Hepatocyte (in vitro differentiated cells): Measurements from ENCODE around the gene UBE2Q2. TPM values are rescaled to one million over a fixed set of nuclear protein-coding genes. Genes with fewer than 3 reads are reported as not detected.

Experiments used
- DNase-seq: peaks from one replicate; pipeline ENCODE4 v3.0.0-alpha.2; 2016; ENCODE audit warnings: low spot score
- H2AFZ ChIP-seq: fragments of 200-600 bp; sonication (generic); 2 replicates; pipeline ENCODE4 v1.6.0; 2016; ENCODE audit warnings: antibody characterized with exemption, mild to moderate bottlenecking
- H3K27ac ChIP-seq: fragments of 200-600 bp; sonication (generic); 2 replicates; pipeline ENCODE4 v1.5.1; 2016; ENCODE audit warnings: mild to moderate bottlenecking
- H3K27me3 ChIP-seq: fragments of 200-600 bp; sonication (generic); 2 replicates; pipeline ENCODE4 v1.6.1; 2016
- H3K36me3 ChIP-seq: fragments of 200-600 bp; sonication (generic); replicated peaks from 2 replicates; pipeline ENCODE4 v1.5.1; 2016; ENCODE audit warnings: low read depth; ENCODE audit not compliant: insufficient read depth
- H3K4me1 ChIP-seq: fragments of 200-600 bp; sonication (generic); 2 replicates; pipeline ENCODE4 v1.5.1; 2016; ENCODE audit warnings: mild to moderate bottlenecking, moderate library complexity; ENCODE audit not compliant: insufficient read depth
- H3K4me2 ChIP-seq: fragments of 200-600 bp; sonication (generic); 2 replicates; pipeline ENCODE4 v1.6.0; 2016
- H3K4me3 ChIP-seq: fragments of 200-600 bp; sonication (generic); 2 replicates; pipeline ENCODE4 v1.5.1; 2016; ENCODE audit warnings: mild to moderate bottlenecking
- H3K79me2 ChIP-seq: fragments of 200-600 bp; sonication (generic); 2 replicates; pipeline ENCODE4 v1.6.0; 2017; ENCODE audit warnings: mild to moderate bottlenecking
- H3K9me2 ChIP-seq: fragments of 200-600 bp; sonication (generic); replicated peaks from 2 replicates; pipeline ENCODE4 v1.6.0; 2017; ENCODE audit warnings: mild to moderate bottlenecking; ENCODE audit not compliant: insufficient read depth
- H3K9me3 ChIP-seq: fragments of 200-600 bp; sonication (generic); 2 replicates; pipeline ENCODE4 v1.5.1; 2016; ENCODE audit warnings: low read depth, mild to moderate bottlenecking
- H4K20me1 ChIP-seq: fragments of 200-600 bp; sonication (generic); 2 replicates; pipeline ENCODE4 v1.6.0; 2016; ENCODE audit warnings: mild to moderate bottlenecking; ENCODE audit not compliant: insufficient read depth, poor library complexity, severe bottlenecking
- CTCF ChIP-seq: fragments of 200-600 bp; sonication (generic); IDR thresholded peaks from 2 replicates; pipeline ENCODE4 v1.5.1; 2016; ENCODE audit warnings: antibody characterized with exemption, mild to moderate bottlenecking; ENCODE audit not compliant: poor library complexity
- EZH2 ChIP-seq: fragments of 200-600 bp; sonication (generic); IDR thresholded peaks from 2 replicates; pipeline ENCODE4 v1.6.1; 2016; ENCODE audit warnings: antibody characterized with exemption, mild to moderate bottlenecking, borderline replicate concordance
- EZH2phosphoT487 ChIP-seq: fragments of 200-600 bp; sonication (generic); IDR thresholded peaks from one replicate; pipeline ENCODE4 v1.6.1; 2018; ENCODE audit warnings: antibody characterized with exemption, mild to moderate bottlenecking, low read depth, moderate library complexity; ENCODE audit not compliant: unreplicated experiment, severe bottlenecking
- WGBS: methylation state at CpG from one replicate; pipeline ENCODE4 v1.1.6; 2016; ENCODE audit warnings: low lambda C conversion rate; ENCODE audit errors: missing lambda C conversion rate; 5-methylcytosine and 5-hydroxymethylcytosine counted together
- polyA plus RNA-seq: library from polyadenylated mRNA; unstranded; fragments of >200 nt; fragmentation: Nextera tagmentation; extraction: Ambion mirVana; gene quantifications from 2 replicates; pipeline ENCODE4 v1.2.1, GENCODE V29; 2016
- total RNA-seq: library from RNA; depleted of rRNA; stranded (reverse); fragments of >200 nt; gene quantifications from 2 replicates; pipeline ENCODE4 v1.2.3, GENCODE V29; 2014

UBE2Q2 gene
- total and polyA plus RNA-seq, 2 experiments from 2014 or later = 30.7 to 50.9 TPM

GRCh38 chr15:75918135-75918534 is 74.9 kb downstream of the UBE2Q2 start:
- WGBS = 100% methylated on average over 1 of the region's 1 CpG
- no peak for DNase-seq
- Histone ChIP-seq H2AFZ (no peak overlapping the region), H3K4me2 (no peak overlapping the region), H3K4me1 (no peaks in the 10 kb centered on the region), H4K20me1 (no peaks in the 10 kb centered on the region), H3K27ac (no peak overlapping the region), H3K4me3 (no peak overlapping the region), H3K79me2 (peaks cover 40% of the 10 kb centered on the region), H3K9me3 (no peaks in the 10 kb centered on the region), H3K9me2 (no peaks in the 10 kb centered on the region), H3K36me3 (peaks cover 2% of the 10 kb centered on the region), H3K27me3 (no peaks in the 10 kb centered on the region)
- TF ChIP-seq CTCF (no peak), EZH2phosphoT487 (no peak), EZH2 (no peak)

- peaks cover 39% of the 10 kb centered on the region for H3K79me2 ChIP-seq
- no peak overlapping the region for H3K4me2 ChIP-seq
- TF ChIP-seq EZH2 = no peak
- TF ChIP-seq CTCF = no peak
- no peak for TF ChIP-seq EZH2phosphoT487
- H3K36me3 ChIP-seq = no peaks in the 10 kb centered on the region
- H2AFZ ChIP-seq = no peak overlapping the region
- no peak overlapping the region for H3K27ac ChIP-seq
- no peak for DNase-seq
- no peaks in the 10 kb centered on the region for H3K4me1 ChIP-seq
- H3K27me3 ChIP-seq = no peaks in the 10 kb centered on the region
- no peak overlapping the region for H3K4me3 ChIP-seq
- 89% methylated on average over 1 of the region's 1 CpG for WGBS
- no peaks in the 10 kb centered on the region for H3K9me2 ChIP-seq
- no peaks in the 10 kb centered on the region for H3K9me3 ChIP-seq
- no peaks in the 10 kb centered on the region for H4K20me1 ChIP-seq
Observed at GRCh38 chr15:75920079-75920478, 76.8 kb downstream of the UBE2Q2 start.

- Histone ChIP-seq H3K79me2 (peaks cover 39% of the 10 kb centered on the region), H3K27ac (peak overlapping the region; percentile 67), H3K4me3 (no peak overlapping the region), H3K4me2 (peak overlapping the region; percentile 1), H3K36me3 (no peaks in the 10 kb centered on the region), H3K4me1 (no peaks in the 10 kb centered on the region), H3K27me3 (no peaks in the 10 kb centered on the region), H3K9me3 (no peaks in the 10 kb centered on the region), H2AFZ (no peak overlapping the region), H4K20me1 (no peaks in the 10 kb centered on the region), H3K9me2 (no peaks in the 10 kb centered on the region)
- peak; percentile 74 for DNase-seq
- TF ChIP-seq CTCF = peak; percentile 64
- no peak for TF ChIP-seq EZH2
- no peak for TF ChIP-seq EZH2phosphoT487
- 68% methylated on average over 9 of the region's 9 CpGs for WGBS
Observed at GRCh38 chr15:75921732-75922703, 78.8 kb downstream of the UBE2Q2 start.
